Hypothalamus (tissue), 51 donors: ENCODE results near the gene UGT2B11.
"Not testable (repeated sequence)": the region's sequence is repeated elsewhere in the genome, so short reads cannot be mapped to it uniquely, and the experiment has no call there.

ENCODE experiments used
- DNase-seq, 51 donors: peaks; one replicate each; lab custom pipeline; 2025; lab: John Stamatoyannopoulos, UW

Gene UGT2B11

GRCh38 chr4:69214716-69215115 is at the start of gene UGT2B11:
TSS of gene UGT2B11 (minus strand) at chr4:69214748. CDS start at chr4:69214722, 26 bp downstream.
- DNase-seq: no peak

GRCh38 chr4:69253147-69253772 is 38.7 kb upstream of the UGT2B11 start:
- DNase-seq: not testable (repeated sequence)

GRCh38 chr4:69250884-69251283 is 36.3 kb upstream of the UGT2B11 start:
- DNase-seq: not testable (repeated sequence)

- DNase-seq: not testable (repeated sequence)
Measured at GRCh38 chr4:69242562-69243240, 28.2 kb upstream of the UGT2B11 start.

- DNase-seq: not testable (repeated sequence)
Measured at GRCh38 chr4:69241746-69242145, 27.2 kb upstream of the UGT2B11 start.

- DNase-seq: not testable (repeated sequence)
Measured at GRCh38 chr4:69240787-69241186, 26.2 kb upstream of the UGT2B11 start.

GRCh38 chr4:69239557-69240168 is 25.1 kb upstream of the UGT2B11 start:
- DNase-seq: no peak

GRCh38 chr4:69239092-69239491 is 24.5 kb upstream of the UGT2B11 start:
- DNase-seq: no peak

GRCh38 chr4:69224891-69225290 is 10.3 kb upstream of the UGT2B11 start:
- DNase-seq: no peak

GRCh38 chr4:69223277-69223676 is 8.7 kb upstream of the UGT2B11 start:
- not testable (repeated sequence) for DNase-seq

- DNase-seq: not testable (repeated sequence)
Measured at GRCh38 chr4:69218491-69218890, 3.9 kb upstream of the UGT2B11 start.

- no peak for DNase-seq
Measured at GRCh38 chr4:69210911-69211310, 3.6 kb downstream of the UGT2B11 start.

GRCh38 chr4:69198506-69198905 is 16.0 kb downstream of the UGT2B11 start:
- DNase-seq: not testable (repeated sequence)

GRCh38 chr4:69196209-69196965 is 18.2 kb downstream of the UGT2B11 start:
- no peak for DNase-seq

GRCh38 chr4:69194166-69194565 is 20.4 kb downstream of the UGT2B11 start:
- DNase-seq: no peak

GRCh38 chr4:69191905-69192304 is 22.6 kb downstream of the UGT2B11 start:
- not testable (repeated sequence) for DNase-seq

GRCh38 chr4:69190621-69191020 is 23.9 kb downstream of the UGT2B11 start:
- not testable (repeated sequence) for DNase-seq

- DNase-seq: not testable (repeated sequence)
Measured at GRCh38 chr4:69181519-69182169, 32.9 kb downstream of the UGT2B11 start.

- DNase-seq: not testable (repeated sequence)
Measured at GRCh38 chr4:69179817-69180216, 34.7 kb downstream of the UGT2B11 start.

GRCh38 chr4:69178751-69179205 is 35.8 kb downstream of the UGT2B11 start:
- not testable (repeated sequence) for DNase-seq
